KG1 (cell line): ENCODE data around the gene SRRM5.
"Not testable (repeated sequence)": the region's sequence is repeated elsewhere in the genome, so short reads cannot be mapped to it uniquely, and the experiment has no call there.

Source experiments
- DNase-seq: peaks from one replicate; lab custom pipeline; 2025; lab: John Stamatoyannopoulos, UW

SRRM5 gene

GRCh38 chr19:43611788-43612187, at the start of gene SRRM5:
Gene SRRM5 (plus strand): TSS chr19:43612088. CDS start chr19:43612122, 34 bp downstream.
- DNase-seq = no peak

- no peak for DNase-seq
Observed at GRCh38 chr19:43562226-43562697, 49.6 kb upstream of the SRRM5 start.

- peak; percentile 89 for DNase-seq
Observed at GRCh38 chr19:43562698-43563241, 49.1 kb upstream of the SRRM5 start.

GRCh38 chr19:43563816-43564457, 48.0 kb upstream of the SRRM5 start:
- DNase-seq = no peak

- DNase-seq = no peak
Observed at GRCh38 chr19:43564800-43565199, 47.1 kb upstream of the SRRM5 start.

- no peak for DNase-seq
Observed at GRCh38 chr19:43569657-43570056, 42.2 kb upstream of the SRRM5 start.

- DNase-seq = no peak
Observed at GRCh38 chr19:43570174-43570791, 41.6 kb upstream of the SRRM5 start.

- DNase-seq = no peak
Observed at GRCh38 chr19:43572171-43572588, 39.7 kb upstream of the SRRM5 start.

- DNase-seq = no peak
Observed at GRCh38 chr19:43574424-43575155, 37.3 kb upstream of the SRRM5 start.

- peak; percentile 96 for DNase-seq
Observed at GRCh38 chr19:43575156-43575950, 36.5 kb upstream of the SRRM5 start, which contains the start of the genes PINLYP and XRCC1. Gene PINLYP (plus strand): TSS chr19:43575801. CDS start chr19:43577192, 1,391 bp downstream. Gene XRCC1 (minus strand): TSS chr19:43575527. CDS start chr19:43575458, 69 bp downstream.

- no peak for DNase-seq
Observed at GRCh38 chr19:43575955-43576878, 35.7 kb upstream of the SRRM5 start.

GRCh38 chr19:43578787-43579186, 33.1 kb upstream of the SRRM5 start:
- no peak for DNase-seq

- no peak for DNase-seq
Observed at GRCh38 chr19:43581467-43581866, 30.4 kb upstream of the SRRM5 start.

GRCh38 chr19:43582495-43582894, 29.4 kb upstream of the SRRM5 start:
- DNase-seq = no peak

- DNase-seq = no peak
Observed at GRCh38 chr19:43584484-43584883, 27.4 kb upstream of the SRRM5 start.

- no peak for DNase-seq
Observed at GRCh38 chr19:43586346-43586745, 25.5 kb upstream of the SRRM5 start.

GRCh38 chr19:43587029-43587428, 24.9 kb upstream of the SRRM5 start:
- DNase-seq = not testable (repeated sequence)

GRCh38 chr19:43589277-43589676, 22.6 kb upstream of the SRRM5 start:
- no peak for DNase-seq

- no peak for DNase-seq
Observed at GRCh38 chr19:43589678-43590077, 22.2 kb upstream of the SRRM5 start.
